ENCODE results near the gene DBI. TPM values are rescaled to one million over a fixed set of nuclear protein-coding genes. Genes with fewer than 3 reads are reported as not detected.

DBI gene
- total and polyA plus RNA-seq, 3 donors from 2014 or later = 109 to 434 (median 130) TPM

- Histone ChIP-seq H3K4me1 (no peaks in the 10 kb centered on the region), H3K27me3 (no peaks in the 10 kb centered on the region), H3K4me3 (no peak overlapping the region), H3K36me3 (ENCODE audit: low read depth, missing control alignments) (no peaks in the 10 kb centered on the region), H3K9me3 (no peaks in the 10 kb centered on the region), H3K27ac (no peak overlapping the region)
- WGBS, 2 donors = 61 to 84% methylated on average over 1 of the region's 1 CpG
- intact Hi-C loops (cut with DNase I; ENCODE audit: low total_unique reads) = no loop called here
- no peak for DNase-seq
- TF ChIP-seq CTCF (IDR thresholded peaks at IDR 0.05) (no peak), POLR2A (IDR thresholded peaks at IDR 0.05) (no peak)
Measured at GRCh38 chr2:119419803-119420508, 53.2 kb downstream of the DBI start.

- H3K27me3 ChIP-seq = no peaks in the 10 kb centered on the region
- H3K4me1 ChIP-seq = peaks cover 5% of the 10 kb centered on the region
- H3K27ac ChIP-seq = no peak overlapping the region
- TF ChIP-seq CTCF (IDR thresholded peaks at IDR 0.05) = no peak
- TF ChIP-seq POLR2A (IDR thresholded peaks at IDR 0.05) = no peak
- no peaks in the 10 kb centered on the region for H3K36me3 ChIP-seq (ENCODE audit: low read depth, missing control alignments)
- WGBS, 2 donors = 100% methylated on average over 1 of the region's 1 CpG
- H3K9me3 ChIP-seq = no peaks in the 10 kb centered on the region
- DNase-seq = no peak
- intact Hi-C loops (cut with DNase I; ENCODE audit: low total_unique reads) = no loop called here
- H3K4me3 ChIP-seq = no peak overlapping the region
Measured at GRCh38 chr2:119421304-119421703, 54.5 kb downstream of the DBI start.

GRCh38 chr2:119421741-119422140 is 55.0 kb downstream of the DBI start:
- no peaks in the 10 kb centered on the region for H3K9me3 ChIP-seq
- H3K4me3 ChIP-seq = no peak overlapping the region
- TF ChIP-seq POLR2A (IDR thresholded peaks at IDR 0.05) = no peak
- no peak for TF ChIP-seq CTCF (IDR thresholded peaks at IDR 0.05)
- DNase-seq = no peak
- peaks cover 9% of the 10 kb centered on the region for H3K4me1 ChIP-seq
- intact Hi-C loops (cut with DNase I; ENCODE audit: low total_unique reads) = no loop called here
- H3K27me3 ChIP-seq = no peaks in the 10 kb centered on the region
- H3K27ac ChIP-seq = no peak overlapping the region
- H3K36me3 ChIP-seq (ENCODE audit: low read depth, missing control alignments) = no peaks in the 10 kb centered on the region

Other genes starting within 250 kb of the DBI start
- gene C1QL2, start 208.2 kb upstream of the DBI start, total RNA-seq = 1 to 10 TPM in 1 of 2 donors, under 1 TPM in 1; 0.55 to 1.2 TPM
- gene C1QL2, start 208.2 kb upstream of the DBI start, polyA plus RNA-seq (ENCODE audit: insufficient read depth, low read depth, low replicate concordance) = not detected
- 10 to 100 TPM in 1 of 2 donors, 1 to 10 TPM in 1; 5.1 to 11.9 TPM for gene STEAP3, start 143.1 kb upstream of the DBI start, total RNA-seq
- 5.6 TPM for gene STEAP3, start 143.1 kb upstream of the DBI start, polyA plus RNA-seq (ENCODE audit: insufficient read depth, low read depth, low replicate concordance)
- 10 to 100 TPM; 12.8 to 13.4 TPM for gene C2orf76, start 143 bp upstream of the DBI start, total RNA-seq
- 27.8 TPM for gene C2orf76, start 143 bp upstream of the DBI start, polyA plus RNA-seq (ENCODE audit: insufficient read depth, low read depth, low replicate concordance)
- gene TMEM37, start 64.9 kb downstream of the DBI start, total RNA-seq = 10 to 100 TPM in 1 of 2 donors, 1 to 10 TPM in 1; 7.0 to 14.2 TPM
- gene TMEM37, start 64.9 kb downstream of the DBI start, polyA plus RNA-seq (ENCODE audit: insufficient read depth, low read depth, low replicate concordance) = 9.0 TPM
- 1 to 10 TPM; 1.1 to 2.0 TPM for gene SCTR, start 157.5 kb downstream of the DBI start, total RNA-seq
- gene SCTR, start 157.5 kb downstream of the DBI start, polyA plus RNA-seq (ENCODE audit: insufficient read depth, low read depth, low replicate concordance) = 6.6 TPM
- 10 to 100 TPM; 28.2 to 62.4 TPM for gene CFAP221, start 177.5 kb downstream of the DBI start, total RNA-seq
- 91.2 TPM for gene CFAP221, start 177.5 kb downstream of the DBI start, polyA plus RNA-seq (ENCODE audit: insufficient read depth, low read depth, low replicate concordance)

Data from testis (tissue), 3 donors.